HUDEP-2 (cell line): ENCODE data around the gene CSHL1.
A peak's percentile ranks its signal among the peaks of the same experiment; 100 is the strongest.
"Not testable (repeated sequence)": the region's sequence is repeated elsewhere in the genome, so short reads cannot be mapped to it uniquely, and the experiment has no call there.

ENCODE experiments used
- DNase-seq, 76 experiments: peaks; one replicate each; lab custom pipeline; 2025; ENCODE audit not compliant: unreplicated experiment in 76 of 76; lab: John Stamatoyannopoulos, UW

CSHL1 gene

GRCh38 chr17:63892316-63893037 is 18.6 kb downstream of the CSHL1 start:
- peak in 1 of 76 experiments; percentile 6 for DNase-seq

DNA sequence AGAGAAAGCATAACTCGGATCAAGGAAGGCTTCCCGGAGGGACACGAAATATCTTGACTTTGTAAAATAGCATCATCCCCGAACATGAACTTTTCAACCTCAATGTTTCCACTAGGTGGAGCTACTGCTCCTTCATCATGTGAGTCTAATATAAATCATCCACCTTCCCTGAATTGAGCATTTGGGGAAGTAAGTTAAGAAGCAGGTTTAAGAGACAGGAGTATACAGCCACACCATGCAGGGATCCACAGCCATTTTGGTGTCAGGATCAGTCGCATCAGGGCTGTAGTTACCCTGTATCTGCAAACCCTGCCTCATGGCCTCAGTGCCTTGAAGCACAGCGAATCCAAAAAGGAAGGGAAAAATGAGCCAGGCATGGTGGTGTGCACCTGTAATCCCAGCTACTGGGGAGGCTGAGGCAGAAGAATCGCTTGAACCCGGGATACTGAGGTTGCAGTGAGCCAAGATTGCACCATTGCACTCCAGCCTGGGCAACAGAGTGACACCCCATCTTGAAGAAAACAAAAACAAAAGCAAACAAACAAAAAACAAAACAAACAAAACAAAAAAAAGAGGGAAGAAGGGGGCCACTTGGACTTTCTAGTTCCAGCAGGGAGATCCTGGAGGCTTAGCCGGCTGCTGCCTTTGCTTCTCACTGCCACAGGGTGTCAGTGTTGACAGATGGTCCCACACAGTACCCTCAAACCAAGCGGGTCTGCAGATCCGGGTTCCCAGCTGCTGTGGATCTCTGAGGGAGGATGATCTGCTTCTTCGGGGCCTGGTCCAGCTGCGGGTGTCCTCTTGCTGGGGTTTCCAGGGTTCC is 21.8 kb downstream of the CSHL1 start:
- peak in 19 of 76 experiments; percentile 5 to 55 (median 25) for DNase-seq

DNA sequence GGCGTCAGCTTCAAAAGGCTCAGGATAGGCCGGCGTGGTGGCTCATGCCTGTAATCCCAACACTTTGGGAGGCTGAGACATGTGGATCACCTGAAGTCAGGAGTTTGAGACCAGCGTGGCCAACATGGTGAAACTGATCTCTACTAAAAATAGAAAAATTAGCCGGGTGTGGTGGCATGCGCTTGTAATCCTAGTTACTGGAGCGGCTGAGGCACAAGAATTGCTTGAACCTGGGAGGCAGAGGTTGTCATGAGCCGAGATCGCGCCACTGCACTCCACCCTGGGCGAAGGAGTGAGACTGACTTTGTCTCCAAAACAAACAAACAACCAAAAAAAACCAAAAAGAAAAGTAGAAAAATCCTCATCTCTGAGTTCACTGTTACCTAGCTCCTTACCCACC is 25.9 kb downstream of the CSHL1 start:
- not testable (repeated sequence) for DNase-seq

GRCh38 chr17:63882626-63883126 is 28.4 kb downstream of the CSHL1 start:
- not testable (repeated sequence) for DNase-seq

DNA sequence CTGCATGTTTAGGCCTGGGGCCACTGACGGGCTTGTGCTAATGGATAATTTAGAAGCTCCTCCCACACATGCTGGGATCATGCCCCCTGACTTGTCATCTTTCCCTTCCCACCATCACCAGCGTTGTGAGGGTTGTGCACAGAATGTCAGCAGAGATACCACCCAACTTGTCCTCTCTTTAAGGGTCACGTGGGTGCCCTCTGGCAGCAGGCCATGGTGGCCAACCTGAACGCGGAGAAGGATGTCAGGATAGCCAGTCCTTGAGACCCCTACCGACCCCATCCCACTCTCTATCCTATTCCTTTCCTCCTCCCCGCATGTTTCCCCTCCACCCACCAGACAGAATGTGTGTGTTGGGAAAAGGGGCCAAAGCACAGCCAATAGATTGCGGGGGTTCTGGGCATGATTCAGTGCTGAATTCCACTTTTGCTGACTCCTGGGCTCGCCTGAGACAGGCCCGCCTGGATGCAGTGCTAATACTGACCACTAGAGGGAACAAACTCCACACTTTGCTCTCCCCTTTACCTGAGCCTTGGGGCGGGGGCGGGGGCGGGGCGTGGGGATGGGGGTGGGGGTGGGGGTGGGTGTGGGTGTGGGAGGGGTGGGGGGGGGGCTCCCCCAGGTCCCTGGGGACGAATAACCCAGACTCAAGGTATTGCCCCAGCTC is 29.0 kb downstream of the CSHL1 start, which contains the start of gene GH2:
Gene GH2, minus strand, starts transcription at position 10 of the 667 bp plus-strand sequence. CDS start 143 bp downstream, outside the sequence.
- DNase-seq = peak in 41 of 76 experiments; percentile 1 to 64 (median 25)

DNA sequence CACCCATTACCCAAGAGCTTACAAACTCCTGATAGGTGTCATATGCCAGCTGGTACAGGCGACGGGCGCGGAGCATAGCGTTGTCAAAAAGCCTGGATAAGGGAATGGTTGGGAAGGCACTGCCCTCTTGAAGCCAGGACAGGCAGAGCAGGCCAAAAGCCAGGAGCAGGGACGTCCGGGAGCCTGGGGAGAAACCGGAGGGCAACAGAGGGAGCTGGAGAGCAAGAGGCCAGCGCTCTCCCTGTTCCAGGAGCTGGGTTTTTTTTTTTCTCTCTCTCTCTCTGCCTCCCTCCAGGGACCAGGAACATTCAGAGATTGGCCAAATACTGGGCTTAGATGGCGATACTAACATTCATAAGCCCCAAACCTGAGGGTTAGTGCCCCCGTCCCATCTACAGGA is 29.7 kb downstream of the CSHL1 start:
- not testable (repeated sequence) for DNase-seq

DNA sequence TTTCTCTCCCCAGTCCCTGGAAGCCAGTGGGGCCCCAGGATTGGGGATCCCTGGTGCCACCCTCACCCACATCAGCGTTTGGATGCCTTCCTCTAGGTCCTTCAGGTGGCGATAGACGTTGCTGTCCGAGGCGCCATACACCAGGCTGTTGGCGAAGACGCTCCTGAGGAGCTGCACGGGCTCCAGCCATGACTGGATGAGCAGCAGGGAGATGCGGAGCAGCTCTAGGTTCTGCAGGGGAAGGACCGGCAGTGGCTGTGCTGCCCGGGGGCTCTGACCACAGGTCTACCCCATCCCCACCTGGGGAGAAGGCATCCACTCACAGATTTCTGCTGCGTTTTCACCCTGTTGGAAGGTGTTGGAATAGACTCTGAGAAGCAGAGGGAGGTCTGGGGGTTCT is 30.4 kb downstream of the CSHL1 start:
- DNase-seq = no peak

GRCh38 chr17:63878413-63878812 is 32.6 kb downstream of the CSHL1 start:
- DNase-seq = not testable (repeated sequence)

DNA sequence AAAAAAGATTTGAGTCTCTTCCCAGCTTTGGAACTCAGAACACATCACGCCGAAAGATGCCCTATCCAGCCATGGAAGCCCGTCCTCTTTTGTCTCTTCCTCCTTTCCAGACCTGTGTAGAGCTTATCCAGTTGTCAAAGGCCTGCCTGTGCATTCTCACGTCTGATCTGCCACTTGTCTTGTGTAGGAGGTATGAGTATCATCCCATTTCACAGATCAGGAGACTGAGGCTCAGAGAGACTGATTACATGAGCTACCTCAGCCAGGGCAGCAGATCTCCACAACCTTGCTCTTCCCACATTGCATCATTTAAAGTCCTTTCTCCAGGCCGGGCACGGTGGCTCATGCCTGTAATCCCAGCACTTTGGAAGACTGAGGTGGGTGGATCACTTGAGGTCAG is 36.4 kb downstream of the CSHL1 start:
- DNase-seq = not testable (repeated sequence)

GRCh38 chr17:63874061-63874626 is 36.9 kb downstream of the CSHL1 start:
- not testable (repeated sequence) for DNase-seq

DNA sequence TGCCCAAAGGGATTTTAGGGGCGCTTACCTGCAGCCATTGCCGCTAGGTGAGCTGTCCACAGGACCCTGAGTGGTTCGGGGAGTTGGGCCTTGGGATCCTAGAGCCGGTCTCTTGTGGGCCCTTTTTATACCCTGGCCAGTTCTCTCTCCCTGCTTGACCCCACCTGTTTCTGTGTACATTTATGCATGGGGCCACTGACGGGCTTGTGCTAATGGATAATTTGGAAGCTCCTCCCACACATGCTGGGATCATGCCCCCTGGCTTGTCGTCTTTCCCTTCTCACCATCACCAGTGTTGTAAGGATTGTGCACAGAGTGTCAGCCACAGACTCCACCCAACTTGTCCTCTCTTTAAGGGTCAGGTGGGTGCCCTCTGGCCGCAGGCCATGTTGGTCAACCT is 37.5 kb downstream of the CSHL1 start, which contains the start of gene CSH2:
Gene CSH2, minus strand, starts transcription at position 101 of the 400 bp plus-strand sequence. Its CDS starts 63 bp downstream, at position 38.
- not testable (repeated sequence) for DNase-seq

DNA sequence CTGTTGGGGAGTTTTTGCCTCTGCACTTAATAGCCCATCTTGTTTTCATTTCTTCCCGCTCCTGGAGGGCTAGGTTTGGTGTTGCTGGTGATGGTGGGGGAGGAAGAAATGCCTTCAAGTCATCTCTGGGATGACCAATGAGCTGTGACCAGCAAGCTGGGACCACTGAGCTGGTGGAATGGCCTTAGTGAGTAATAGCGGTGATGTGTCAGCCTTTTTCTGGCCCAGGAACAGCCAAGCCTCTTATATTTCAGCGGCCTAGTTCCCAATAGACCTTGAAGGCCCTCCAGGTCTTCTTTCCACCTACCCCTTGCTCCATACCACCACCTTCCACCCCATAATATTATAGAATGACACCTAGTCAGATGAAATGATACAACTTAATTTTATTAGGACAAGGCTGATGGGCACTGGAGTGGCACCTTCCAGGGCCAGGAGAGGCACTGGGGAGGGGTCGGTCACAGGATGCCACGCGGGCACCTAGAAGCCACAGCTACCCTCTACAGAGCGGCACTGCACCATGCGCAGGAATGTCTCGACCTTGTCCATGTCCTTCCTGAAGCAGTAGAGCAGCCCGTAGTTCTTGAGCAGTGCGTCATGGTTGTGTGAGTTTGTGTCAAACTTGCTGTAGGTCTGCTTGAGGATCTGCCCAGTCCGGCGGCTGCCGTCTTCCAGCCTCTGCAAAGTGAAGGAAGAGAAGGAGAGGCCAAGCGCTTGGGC is 39.3 kb downstream of the CSHL1 start:
- DNase-seq = not testable (repeated sequence)

DNA sequence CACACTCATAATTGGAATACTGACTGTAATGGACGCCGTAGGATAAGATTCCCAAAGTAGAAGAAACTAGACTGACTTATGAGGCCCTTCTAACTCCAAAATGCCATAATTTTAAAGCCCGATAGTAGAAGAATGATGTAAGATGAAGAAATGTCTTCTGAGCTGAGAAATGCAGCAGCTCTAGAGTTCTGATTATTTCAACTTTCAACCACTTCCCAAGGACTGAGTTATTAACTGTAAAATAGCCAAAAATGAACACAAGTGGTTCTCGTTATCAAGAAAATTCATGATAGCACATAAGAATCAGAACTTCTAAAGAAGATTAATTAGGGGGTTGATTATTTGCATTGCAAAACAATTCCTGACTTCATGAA is 40.8 kb downstream of the CSHL1 start:
- not testable (repeated sequence) for DNase-seq

DNA sequence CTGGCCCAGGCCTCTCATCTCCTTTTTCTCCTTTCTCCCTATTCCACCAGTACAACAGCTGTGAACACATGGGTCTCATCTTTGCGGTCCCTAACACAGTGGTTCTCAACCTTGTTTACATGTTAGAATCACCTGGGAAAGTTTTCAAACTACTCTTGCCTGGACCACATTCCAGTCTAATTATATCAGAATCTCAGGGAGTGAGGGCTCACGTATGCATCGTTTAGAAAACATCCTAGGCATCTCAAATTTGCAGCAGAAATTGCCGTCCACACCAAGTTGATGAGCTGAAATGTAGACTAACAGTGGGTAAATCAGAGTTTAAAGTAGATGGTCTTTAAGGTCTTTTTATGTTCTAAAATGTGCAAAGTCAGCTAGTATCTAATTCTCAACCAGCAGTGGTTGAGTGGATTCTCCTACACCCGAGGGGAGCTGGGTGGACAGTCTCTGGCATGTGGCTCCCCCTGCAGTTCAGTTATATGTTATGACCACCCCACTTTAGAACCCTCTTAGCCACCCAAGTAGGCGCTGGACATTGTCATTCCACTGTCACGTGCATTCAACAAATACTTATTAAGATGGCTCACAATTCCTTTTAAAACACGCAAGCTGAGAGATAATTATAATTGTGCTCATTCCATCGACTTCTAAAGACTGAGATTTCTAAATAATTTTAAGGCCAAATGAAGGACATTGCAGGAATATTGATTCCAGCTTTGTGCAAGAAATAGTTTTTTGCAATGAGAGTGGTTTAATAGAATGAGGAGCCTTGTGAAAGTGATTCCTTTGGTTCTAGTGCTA is 41.4 kb downstream of the CSHL1 start:
- not testable (repeated sequence) for DNase-seq

- not testable (repeated sequence) for DNase-seq
These were observed 44.4 kb downstream of the CSHL1 start for GRCh38 chr17:63866625-63867024.
